Activated CD8-positive, alpha-beta memory T cell treated with anti-CD3 and anti-CD28 coated beads for 48 hours (primary cell): ENCODE data around the gene KCTD5.
"Not testable (repeated sequence)": the region's sequence is repeated elsewhere in the genome, so short reads cannot be mapped to it uniquely, and the experiment has no call there.

Source experiments
- DNase-seq, 3 experiments: peaks; one replicate each; pipeline ENCODE4 v3.0.0-alpha.2; 2020; ENCODE audit warnings: low read depth in 2 of 3, low spot score in 2 of 3

Gene KCTD5

GRCh38 chr16:2682209-2683021, at the start of gene KCTD5:
TSS of gene KCTD5 (plus strand) at chr16:2682523. CDS start at chr16:2682549, 26 bp downstream.
- DNase-seq: peak; percentile 93 to 96 (median 95)

DNA sequence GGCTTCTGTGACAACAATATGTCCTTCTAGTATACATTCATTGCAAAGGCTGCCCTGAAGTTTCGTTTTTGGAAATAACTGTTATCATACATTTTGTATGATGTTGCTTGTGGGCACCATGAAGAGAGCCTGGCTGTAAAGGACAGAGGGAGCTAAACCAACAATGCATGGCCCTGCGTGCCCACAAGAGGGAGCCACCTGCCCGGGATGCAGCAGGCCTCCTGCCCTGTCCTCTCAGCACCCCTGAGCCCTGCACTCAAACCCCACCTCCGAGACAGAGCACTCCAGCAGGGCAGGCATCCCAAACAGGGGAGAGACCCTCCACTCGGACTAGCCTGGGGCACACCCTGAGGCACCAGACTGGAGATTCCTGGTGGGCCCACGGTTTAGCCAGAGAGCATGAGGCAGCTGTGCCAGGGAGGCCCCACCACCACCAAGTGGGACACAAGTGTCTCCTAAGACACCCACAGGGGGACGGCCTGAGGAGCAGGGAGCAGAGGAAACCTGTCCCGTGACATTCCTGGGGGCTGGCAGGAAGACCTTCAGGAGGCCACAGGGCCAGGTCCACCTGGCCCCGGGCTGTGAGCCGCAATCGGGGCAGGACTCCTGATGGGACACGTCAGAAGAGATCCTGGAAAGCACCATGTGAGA, 43.1 kb upstream of the KCTD5 start:
- peak in 1 of 3 experiments; percentile 12 for DNase-seq

GRCh38 chr16:2639722-2640072, 42.6 kb upstream of the KCTD5 start:
- DNase-seq: not testable (repeated sequence)

- DNase-seq: not testable (repeated sequence)
Measured at GRCh38 chr16:2642561-2642960, 39.8 kb upstream of the KCTD5 start.

- DNase-seq: not testable (repeated sequence)
Measured at GRCh38 chr16:2644754-2645453, 37.4 kb upstream of the KCTD5 start.

GRCh38 chr16:2651268-2651871, 31.0 kb upstream of the KCTD5 start:
- not testable (repeated sequence) for DNase-seq

DNA sequence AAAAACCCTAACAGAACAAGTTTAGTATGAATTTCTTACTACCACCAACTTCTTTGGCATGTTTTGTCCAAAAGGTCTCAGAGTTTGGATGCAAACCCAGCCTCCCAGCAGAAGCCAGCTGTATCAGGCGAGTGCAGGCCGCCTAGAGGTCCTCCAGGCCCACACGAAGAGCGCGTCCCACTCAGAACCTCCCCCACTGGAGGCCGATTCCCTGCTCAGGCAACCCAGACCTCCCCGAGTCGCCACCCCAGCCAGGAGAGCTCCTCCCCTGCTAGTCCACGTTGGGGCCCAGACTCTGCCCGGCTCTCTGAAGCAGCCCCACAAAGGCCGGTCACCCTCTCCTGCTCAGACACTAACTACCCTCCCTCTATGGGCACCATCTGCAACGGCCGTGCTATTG, 28.4 kb upstream of the KCTD5 start:
- DNase-seq: not testable (repeated sequence)

GRCh38 chr16:2654949-2655348, 27.4 kb upstream of the KCTD5 start:
- not testable (repeated sequence) for DNase-seq

GRCh38 chr16:2656985-2657384, 25.3 kb upstream of the KCTD5 start:
- no peak for DNase-seq

DNA sequence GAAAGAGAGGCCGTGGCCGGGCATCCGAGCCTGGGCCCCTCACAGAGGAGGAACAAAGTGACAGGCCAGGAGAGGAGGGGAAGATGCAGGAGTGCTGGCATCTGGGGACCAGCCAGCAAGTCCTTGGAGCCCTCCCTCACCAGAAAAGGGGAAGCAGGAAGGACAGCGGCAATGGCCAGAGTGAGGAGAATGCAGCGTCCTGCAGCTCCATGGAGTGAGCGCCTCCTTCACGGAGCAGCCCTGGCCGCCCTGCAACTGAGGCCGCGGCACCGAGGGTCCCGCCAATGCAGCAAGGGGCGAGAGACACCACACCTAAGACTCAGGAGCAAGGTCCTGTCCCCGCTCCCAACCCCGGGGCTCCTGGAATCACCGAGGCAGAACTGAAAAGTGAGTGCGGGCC, 24.5 kb upstream of the KCTD5 start:
- DNase-seq: not testable (repeated sequence)

- not testable (repeated sequence) for DNase-seq
Measured at GRCh38 chr16:2659560-2659959, 22.8 kb upstream of the KCTD5 start.

GRCh38 chr16:2660014-2660662, 22.2 kb upstream of the KCTD5 start:
- not testable (repeated sequence) for DNase-seq

- not testable (repeated sequence) for DNase-seq
Measured at GRCh38 chr16:2660755-2661373, 21.5 kb upstream of the KCTD5 start.

DNA sequence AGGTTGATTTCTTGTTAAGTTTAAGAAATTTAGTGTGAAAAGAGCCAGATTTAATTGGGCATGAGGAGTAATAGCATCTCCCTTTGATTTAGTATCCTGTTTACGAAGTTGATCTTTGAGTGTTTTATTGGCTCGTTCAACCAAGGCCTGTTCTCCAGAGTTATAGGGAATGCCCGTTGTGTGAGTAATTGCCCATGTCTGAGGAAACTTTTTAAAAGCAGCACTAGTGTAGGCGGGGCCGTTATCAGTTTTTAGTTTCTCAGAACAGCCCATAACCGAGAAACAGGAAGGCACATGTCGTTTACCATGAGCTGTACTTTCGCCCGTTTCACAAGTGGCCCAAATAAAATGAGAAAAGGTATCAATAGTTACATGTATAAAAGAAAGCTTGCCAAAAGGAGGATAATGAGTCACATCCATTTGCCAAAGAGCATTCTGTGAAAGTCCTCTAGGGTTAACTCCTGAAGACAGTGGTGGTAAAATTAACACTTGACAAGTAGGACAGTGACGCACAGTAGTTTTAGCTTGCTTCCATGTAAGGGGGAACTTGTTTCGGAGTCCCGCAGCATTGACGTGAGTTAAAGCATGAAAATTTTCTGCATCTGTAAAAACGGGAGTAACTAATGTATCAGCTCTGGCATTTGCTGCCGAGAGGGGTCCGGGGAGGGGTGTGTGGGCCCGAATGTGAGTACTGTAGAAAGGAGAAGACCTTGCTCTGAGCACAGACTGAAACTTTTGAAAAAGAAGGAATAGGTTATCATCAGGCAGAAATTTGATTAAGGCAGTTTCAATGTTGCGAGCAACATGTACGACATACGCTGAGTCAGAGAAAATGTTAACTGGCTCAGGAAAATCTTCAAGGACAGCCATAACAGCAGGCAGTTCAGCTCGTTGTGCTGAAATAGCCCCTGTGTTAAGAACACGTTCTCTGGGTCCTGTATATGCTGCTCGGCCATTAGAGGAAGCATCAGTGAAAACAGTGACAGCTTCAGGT, 18.5 kb upstream of the KCTD5 start:
- DNase-seq: no peak

- no peak for DNase-seq
Measured at GRCh38 chr16:2664574-2664982, 17.7 kb upstream of the KCTD5 start.

DNA sequence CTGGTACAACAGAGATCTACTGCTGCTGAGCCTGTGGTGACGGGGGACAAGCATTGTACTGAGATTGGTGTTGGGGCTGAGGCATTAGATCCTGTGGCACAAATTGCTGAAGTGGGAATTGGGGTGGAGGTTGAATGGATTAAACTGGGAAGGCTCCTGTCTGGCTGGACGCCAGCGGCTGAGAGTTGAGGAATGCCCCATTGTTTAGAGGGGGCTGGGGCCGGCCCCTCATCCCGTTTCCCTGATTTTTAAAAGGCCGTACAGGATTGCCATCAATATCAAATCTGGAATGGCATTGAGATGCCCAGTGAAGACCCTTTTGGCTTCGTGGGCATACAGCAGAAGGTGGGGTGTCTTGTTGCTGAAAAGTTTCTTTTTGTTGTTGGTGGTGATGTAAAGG, 15.7 kb upstream of the KCTD5 start:
- not testable (repeated sequence) for DNase-seq

DNA sequence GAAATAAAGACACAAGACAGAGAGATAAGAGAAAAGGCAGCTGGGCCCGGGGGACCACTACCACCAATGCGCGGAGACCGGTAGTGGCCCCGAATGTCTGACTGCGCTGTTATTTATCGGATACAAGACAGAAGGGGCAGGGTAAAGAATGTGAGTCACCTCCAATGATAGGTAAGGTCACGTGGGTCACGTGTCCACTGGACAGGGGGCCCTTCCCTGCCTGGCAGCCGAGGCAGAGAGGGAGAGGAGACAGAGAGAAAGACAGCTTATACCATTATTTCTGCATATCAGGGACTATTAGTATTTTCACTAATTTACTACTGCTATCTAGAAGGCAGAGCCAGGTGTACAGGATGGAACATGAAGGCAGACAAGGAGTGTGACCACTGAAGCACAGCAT, 12.7 kb upstream of the KCTD5 start:
- DNase-seq: not testable (repeated sequence)

DNA sequence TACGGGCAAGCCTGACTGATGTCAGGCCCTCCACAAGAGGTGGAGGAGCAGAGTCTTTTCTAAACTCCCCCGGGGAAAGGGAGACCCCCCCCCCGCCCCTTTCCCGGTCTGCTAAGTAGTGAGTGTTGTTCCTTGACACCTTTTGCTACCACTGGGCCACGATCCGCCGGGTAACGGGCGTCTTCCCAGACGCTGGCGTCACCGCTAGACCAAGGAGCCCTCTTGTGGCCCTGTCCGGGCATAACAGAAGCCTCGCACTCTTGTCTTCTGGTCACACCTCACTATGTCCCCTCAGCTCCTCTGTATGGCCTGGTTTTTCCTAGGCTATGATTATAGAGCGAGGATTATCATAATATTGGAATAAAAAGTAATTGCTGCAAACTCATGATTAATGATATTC, 12.3 kb upstream of the KCTD5 start:
- not testable (repeated sequence) for DNase-seq

DNA sequence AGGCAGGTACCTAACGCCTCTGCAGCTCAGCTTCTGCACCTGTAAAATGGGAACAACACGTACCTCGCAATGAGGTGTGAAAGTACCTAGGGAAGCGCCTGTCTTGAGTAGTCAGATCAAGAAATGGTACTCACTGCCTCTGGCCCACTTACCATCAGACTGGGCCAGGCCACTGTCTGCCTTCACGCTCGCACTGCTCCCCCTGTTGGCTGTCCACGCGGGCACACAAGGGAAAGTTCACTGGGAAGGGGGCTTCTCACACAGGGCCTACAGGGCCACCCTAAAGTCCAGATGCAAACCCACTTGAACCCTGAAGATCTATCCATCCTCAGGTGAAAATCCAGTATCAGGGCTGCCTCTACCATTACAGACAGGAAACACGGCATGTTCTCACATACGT, 11.1 kb upstream of the KCTD5 start:
- DNase-seq: not testable (repeated sequence)
